Effector memory CD8-positive, alpha-beta T cell (primary cell): Measurements from ENCODE around the gene VIPR2.
"Not testable (repeated sequence)": the region's sequence is repeated elsewhere in the genome, so short reads cannot be mapped to it uniquely, and the experiment has no call there.

Experiments
- ATAC-seq: fragments of 150-1000 bp; cut with Tn5 transposase; replicated peaks from 2 replicates; pipeline ENCODE4 v1.10.0; 2021; ENCODE audit warnings: mild to moderate bottlenecking, moderate library complexity
- DNase-seq, 3 experiments: peaks; one replicate each; pipeline ENCODE4 v3.0.0; 2021
- H3K27ac Mint-ChIP-seq, 2 donors: one replicate each; pipeline ENCODE4 v1.8.0; 2022; ENCODE audit warnings: mild to moderate bottlenecking in 2 of 2, mixed read lengths in 2 of 2, moderate library complexity in 2 of 2
- H3K27me3 Mint-ChIP-seq, 2 donors: one replicate each; pipeline ENCODE4 v1.8.0; 2022; ENCODE audit warnings: mixed read lengths in 2 of 2
- H3K36me3 Mint-ChIP-seq: one replicate; pipeline ENCODE4 v1.8.0; 2022; ENCODE audit warnings: mild to moderate bottlenecking, moderate library complexity, mixed read lengths; ENCODE audit not compliant: insufficient read depth
- H3K4me1 Mint-ChIP-seq, 2 donors: one replicate each; pipeline ENCODE4 v1.8.0; 2022; ENCODE audit warnings: low read depth in 2 of 2, mixed read lengths in 2 of 2
- H3K4me3 Mint-ChIP-seq, 2 donors: one replicate each; pipeline ENCODE4 v1.8.0; 2022; ENCODE audit warnings: mild to moderate bottlenecking in 2 of 2, mixed read lengths in 2 of 2, moderate library complexity in 2 of 2
- H3K9me3 Mint-ChIP-seq, 2 donors: one replicate each; pipeline ENCODE4 v1.8.0; 2022; ENCODE audit warnings: mixed read lengths in 2 of 2

The VIPR2 gene

GRCh38 chr7:159141167-159141566 is 3.5 kb downstream of the VIPR2 start:
- Mint-ChIP-seq H3K9me3 (no peaks in the 10 kb centered on the region), H3K27me3 (peaks cover 6 to 32% of the 10 kb centered on the region in 2 donors), H3K36me3 (peaks cover 3% of the 10 kb centered on the region), H3K27ac (no peak overlapping the region), H3K4me1 (no peaks in the 10 kb centered on the region), H3K4me3 (no peak overlapping the region)
- no peak for DNase-seq
- ATAC-seq: no peak

- ATAC-seq (no peak), DNase-seq (no peak)
- H3K27ac Mint-ChIP-seq: no peak overlapping the region
- peaks cover 3% of the 10 kb centered on the region for H3K36me3 Mint-ChIP-seq
- no peak overlapping the region for H3K4me3 Mint-ChIP-seq
- H3K4me1 Mint-ChIP-seq: no peaks in the 10 kb centered on the region
- peaks cover 6 to 32% of the 10 kb centered on the region in 2 donors for H3K27me3 Mint-ChIP-seq
- H3K9me3 Mint-ChIP-seq: no peaks in the 10 kb centered on the region
These were observed 4.3 kb downstream of the VIPR2 start for GRCh38 chr7:159140170-159140910.

DNA sequence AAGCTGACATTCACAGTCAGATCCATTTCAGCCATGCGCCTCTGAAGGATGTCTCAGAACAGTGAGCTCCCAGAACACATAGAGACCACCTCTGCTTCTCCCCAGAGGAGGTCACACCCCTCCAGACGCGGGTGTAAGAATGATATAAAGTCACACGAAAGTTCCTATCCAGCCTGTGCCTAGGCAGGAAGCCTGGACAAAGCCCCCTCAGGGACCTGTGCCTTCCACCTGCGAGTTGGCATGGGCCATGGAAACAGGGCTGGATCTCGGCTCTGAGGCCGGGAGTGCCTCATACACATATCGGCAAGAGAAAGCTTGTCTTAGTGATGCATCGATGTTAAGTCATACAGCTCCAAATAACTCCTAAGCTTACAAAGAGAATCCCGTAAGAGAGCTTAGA is 5.0 kb downstream of the VIPR2 start:
- DNase-seq: no peak

GRCh38 chr7:159139202-159139601 is 5.5 kb downstream of the VIPR2 start:
- no peak for ATAC-seq
- Mint-ChIP-seq H3K9me3 (no peaks in the 10 kb centered on the region), H3K4me3 (no peak overlapping the region), H3K36me3 (peaks cover 3% of the 10 kb centered on the region), H3K4me1 (no peaks in the 10 kb centered on the region), H3K27me3 (peaks cover 6 to 32% of the 10 kb centered on the region in 2 donors), H3K27ac (no peak overlapping the region)
- DNase-seq: no peak

More for the DNA sequence above, 5.0 kb downstream of the VIPR2 start:
- no peaks in the 10 kb centered on the region for H3K4me1 Mint-ChIP-seq
- no peak overlapping the region for H3K4me3 Mint-ChIP-seq
- peaks cover 6 to 32% of the 10 kb centered on the region in 2 donors for H3K27me3 Mint-ChIP-seq
- no peak overlapping the region for H3K27ac Mint-ChIP-seq
- peaks cover 3% of the 10 kb centered on the region for H3K36me3 Mint-ChIP-seq
- no peak for ATAC-seq
- no peaks in the 10 kb centered on the region for H3K9me3 Mint-ChIP-seq

DNA sequence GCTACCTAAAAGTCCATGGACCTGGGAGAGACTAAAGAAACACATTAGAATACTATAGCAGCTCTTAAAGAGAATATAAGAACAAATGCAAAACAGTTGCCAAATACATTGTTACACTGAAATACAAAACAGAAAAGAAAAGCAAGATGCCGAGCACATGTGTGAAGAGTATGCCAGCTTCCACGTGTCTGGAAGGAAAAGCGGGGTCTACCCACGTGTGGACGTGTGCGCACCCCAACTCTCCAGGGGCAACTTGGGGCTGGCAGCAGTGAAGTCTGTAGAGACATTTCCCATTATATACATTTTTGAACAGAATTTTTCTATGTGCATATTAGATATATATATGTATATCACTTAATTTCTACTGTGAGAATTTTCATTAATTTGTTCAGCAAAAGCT is 6.2 kb downstream of the VIPR2 start:
- Mint-ChIP-seq H3K27me3 (peaks cover 6 to 32% of the 10 kb centered on the region in 2 donors), H3K4me1 (no peaks in the 10 kb centered on the region), H3K9me3 (no peaks in the 10 kb centered on the region), H3K27ac (peak overlapping the region in 1 of 2 donors; percentile 84), H3K36me3 (peaks cover 3% of the 10 kb centered on the region), H3K4me3 (no peak overlapping the region)
- DNase-seq: no peak
- ATAC-seq: no peak

GRCh38 chr7:159137906-159138305 is 6.8 kb downstream of the VIPR2 start:
- no peak for ATAC-seq

GRCh38 chr7:159136846-159137245 is 7.8 kb downstream of the VIPR2 start:
- no peak overlapping the region for H3K4me3 Mint-ChIP-seq
- H3K4me1 Mint-ChIP-seq: no peaks in the 10 kb centered on the region
- peaks cover 0 to 25% of the 10 kb centered on the region in 2 donors for H3K27me3 Mint-ChIP-seq
- ATAC-seq: no peak
- peaks cover 3% of the 10 kb centered on the region for H3K36me3 Mint-ChIP-seq
- H3K9me3 Mint-ChIP-seq: no peaks in the 10 kb centered on the region
- no peak overlapping the region for H3K27ac Mint-ChIP-seq
- DNase-seq: no peak

More at GRCh38 chr7:159137906-159138305, 6.8 kb downstream of the VIPR2 start:
- Mint-ChIP-seq H3K36me3 (peaks cover 3% of the 10 kb centered on the region), H3K9me3 (no peaks in the 10 kb centered on the region), H3K27me3 (peaks cover 4 to 28% of the 10 kb centered on the region in 2 donors), H3K27ac (peak overlapping the region in 1 of 2 donors; percentile 84), H3K4me1 (no peaks in the 10 kb centered on the region), H3K4me3 (no peak overlapping the region)
- DNase-seq: no peak

DNA sequence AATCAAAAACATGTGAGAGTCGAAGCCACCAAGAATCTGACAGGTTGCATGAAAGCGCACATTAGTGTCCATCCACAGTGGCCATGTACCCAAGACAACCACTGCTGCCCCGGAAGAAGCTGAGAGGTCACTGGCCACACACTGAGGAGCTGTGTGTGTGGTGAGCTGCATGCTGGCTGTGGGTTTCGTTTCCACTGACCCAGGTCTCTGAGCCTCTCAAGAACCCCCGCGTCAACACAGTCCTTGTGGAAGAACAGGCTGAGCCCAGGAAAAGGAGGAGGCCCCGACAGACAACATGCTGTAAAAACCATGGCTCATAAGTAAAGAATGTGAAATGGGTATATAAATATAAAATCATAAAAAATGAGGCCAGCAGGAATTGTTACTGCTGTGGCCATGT is 8.2 kb downstream of the VIPR2 start:
- no peak for DNase-seq
- H3K36me3 Mint-ChIP-seq: peaks cover 3% of the 10 kb centered on the region

GRCh38 chr7:159136013-159136412 is 8.7 kb downstream of the VIPR2 start:
- no peaks in the 10 kb centered on the region for H3K4me1 Mint-ChIP-seq
- H3K27me3 Mint-ChIP-seq: peaks cover 0 to 25% of the 10 kb centered on the region in 2 donors
- H3K36me3 Mint-ChIP-seq: peaks cover 3% of the 10 kb centered on the region
- H3K9me3 Mint-ChIP-seq: no peaks in the 10 kb centered on the region
- no peak for ATAC-seq
- DNase-seq: no peak
- no peak overlapping the region for H3K27ac Mint-ChIP-seq
- no peak overlapping the region for H3K4me3 Mint-ChIP-seq

More for the DNA sequence above, 8.2 kb downstream of the VIPR2 start:
- Mint-ChIP-seq H3K4me1 (no peaks in the 10 kb centered on the region), H3K27ac (no peak overlapping the region), H3K27me3 (peaks cover 0 to 25% of the 10 kb centered on the region in 2 donors), H3K9me3 (no peaks in the 10 kb centered on the region), H3K4me3 (no peak overlapping the region)
- ATAC-seq: no peak

GRCh38 chr7:159132670-159133443 is 11.8 kb downstream of the VIPR2 start:
- H3K27ac Mint-ChIP-seq, H3K36me3 Mint-ChIP-seq, DNase-seq, ATAC-seq, H3K4me1 Mint-ChIP-seq, H3K4me3 Mint-ChIP-seq, H3K9me3 Mint-ChIP-seq: not testable (repeated sequence)
- H3K27me3 Mint-ChIP-seq: peaks cover under 1 to 15% of the 10 kb centered on the region in 2 donors

DNA sequence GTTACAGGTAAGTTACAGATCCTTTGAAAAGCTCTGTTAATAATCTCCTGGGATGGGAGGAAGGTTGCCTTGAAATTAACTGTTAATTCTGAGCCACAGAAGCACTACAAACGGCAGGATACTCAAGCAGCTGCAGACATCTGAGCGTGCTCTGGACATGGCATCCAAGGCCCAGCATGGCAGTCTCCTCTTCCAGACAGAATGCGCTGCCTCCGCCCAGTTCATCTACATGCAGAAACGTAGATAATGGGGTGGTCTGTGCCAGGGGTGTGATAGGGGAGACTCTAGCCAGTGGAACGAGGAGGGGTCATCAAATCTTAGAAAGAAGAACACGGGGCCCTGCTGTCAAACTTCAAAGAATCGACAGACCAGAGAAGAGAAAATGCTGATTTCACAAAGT is 13.8 kb downstream of the VIPR2 start:
- no peak overlapping the region for H3K27ac Mint-ChIP-seq
- DNase-seq (no peak), ATAC-seq (no peak)
- H3K36me3 Mint-ChIP-seq: no peaks in the 10 kb centered on the region
- no peak overlapping the region for H3K4me3 Mint-ChIP-seq
- peaks cover 0 to 1% of the 10 kb centered on the region in 2 donors for H3K4me1 Mint-ChIP-seq
- H3K9me3 Mint-ChIP-seq: no peaks in the 10 kb centered on the region
- H3K27me3 Mint-ChIP-seq: peaks cover 5 to 28% of the 10 kb centered on the region in 2 donors

DNA sequence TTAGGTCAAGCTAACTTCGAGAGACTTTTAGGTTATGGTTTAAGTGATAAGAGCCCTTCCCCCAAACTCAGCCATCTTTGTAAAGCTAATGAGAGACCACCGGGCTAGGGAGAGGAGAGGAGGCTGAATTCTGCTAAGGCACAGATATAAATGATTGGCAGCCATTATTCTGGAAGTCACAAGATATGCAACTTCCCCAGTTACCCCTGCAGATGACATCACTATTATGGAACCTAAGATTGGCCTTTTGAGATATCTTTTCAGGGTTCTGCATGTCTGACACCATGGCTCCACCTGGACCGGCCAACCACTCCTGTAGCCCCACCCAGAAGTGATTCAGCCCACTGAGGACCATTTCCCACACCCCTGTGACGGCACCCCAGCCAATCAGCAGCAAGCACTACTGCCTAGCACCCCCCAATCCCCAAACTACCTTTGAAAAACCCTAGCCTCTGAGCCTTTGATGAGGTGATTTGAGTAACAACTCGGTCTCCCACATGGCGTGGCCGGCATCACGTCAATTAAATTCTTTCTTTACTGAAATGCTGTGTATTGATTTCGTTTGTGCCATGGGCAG is 14.4 kb downstream of the VIPR2 start:
- Mint-ChIP-seq H3K36me3 (no peaks in the 10 kb centered on the region), H3K27ac (no peak overlapping the region), H3K4me3 (no peak overlapping the region), H3K4me1 (peaks cover 0 to 1% of the 10 kb centered on the region in 2 donors), H3K27me3 (peaks cover 5 to 28% of the 10 kb centered on the region in 2 donors), H3K9me3 (no peaks in the 10 kb centered on the region)
- DNase-seq (no peak), ATAC-seq (no peak)

DNA sequence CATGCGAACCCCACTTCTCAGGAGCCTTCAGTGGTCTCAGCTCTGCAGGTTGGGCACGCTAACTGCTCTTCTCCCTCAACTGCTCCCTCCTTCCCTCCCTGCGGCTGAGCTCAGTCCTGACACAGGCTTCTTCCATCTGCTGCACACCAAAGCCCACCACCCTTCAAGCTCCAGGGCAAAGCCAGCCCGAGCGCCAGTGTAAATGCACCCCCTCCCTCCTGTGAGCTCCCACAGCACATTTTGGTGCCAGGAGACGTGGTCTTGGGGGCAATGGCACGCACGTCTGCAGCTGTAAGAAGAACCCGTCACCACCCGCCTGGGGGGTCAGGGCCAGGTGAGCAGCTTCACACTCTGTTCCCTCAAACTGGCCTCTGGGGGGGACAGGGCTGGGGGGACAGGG is 15.9 kb downstream of the VIPR2 start:
- DNase-seq: no peak
- H3K9me3 Mint-ChIP-seq: no peaks in the 10 kb centered on the region
- peak overlapping the region in 1 of 2 donors; percentile 27 for H3K27ac Mint-ChIP-seq
- H3K4me3 Mint-ChIP-seq: no peak overlapping the region
- no peaks in the 10 kb centered on the region for H3K36me3 Mint-ChIP-seq
- H3K4me1 Mint-ChIP-seq: peaks cover 0 to 1% of the 10 kb centered on the region in 2 donors
- ATAC-seq: no peak
- H3K27me3 Mint-ChIP-seq: peaks cover 5 to 28% of the 10 kb centered on the region in 2 donors
